Nephron progenitor cell (in vitro differentiated cells): ENCODE data around the gene MPHOSPH8.
"Not testable (repeated sequence)": the region's sequence is repeated elsewhere in the genome, so short reads cannot be mapped to it uniquely, and the experiment has no call there.

ENCODE experiments used
- DNase-seq: peaks from one replicate; pipeline ENCODE4 v3.0.0; 2021
- H3K27ac Mint-ChIP-seq: 2 replicates; pipeline ENCODE4 v1.8.0; 2021; ENCODE audit warnings: mild to moderate bottlenecking, moderate library complexity, mixed read lengths
- H3K27me3 Mint-ChIP-seq: 2 replicates; pipeline ENCODE4 v1.8.0; 2021; ENCODE audit warnings: mild to moderate bottlenecking, low read depth, mixed read lengths; ENCODE audit not compliant: poor library complexity
- H3K36me3 Mint-ChIP-seq: 2 replicates; pipeline ENCODE4 v1.8.0; 2021; ENCODE audit warnings: low read depth, mixed read lengths
- H3K4me1 Mint-ChIP-seq: 2 replicates; pipeline ENCODE4 v1.8.0; 2021; ENCODE audit warnings: mixed read lengths
- H3K4me3 Mint-ChIP-seq: 2 replicates; pipeline ENCODE4 v1.8.0; 2021; ENCODE audit warnings: mild to moderate bottlenecking, moderate library complexity, mixed read lengths
- H3K9me3 Mint-ChIP-seq: 2 replicates; pipeline ENCODE4 v1.8.0; 2021; ENCODE audit warnings: mild to moderate bottlenecking, moderate library complexity, mixed read lengths
- CTCF ChIP-seq: fragments of 200-600 bp; sonication (generic); IDR thresholded peaks from 2 replicates; pipeline ENCODE4 v1.5.0; 2021; ENCODE audit warnings: antibody characterized with exemption

MPHOSPH8 gene

DNA sequence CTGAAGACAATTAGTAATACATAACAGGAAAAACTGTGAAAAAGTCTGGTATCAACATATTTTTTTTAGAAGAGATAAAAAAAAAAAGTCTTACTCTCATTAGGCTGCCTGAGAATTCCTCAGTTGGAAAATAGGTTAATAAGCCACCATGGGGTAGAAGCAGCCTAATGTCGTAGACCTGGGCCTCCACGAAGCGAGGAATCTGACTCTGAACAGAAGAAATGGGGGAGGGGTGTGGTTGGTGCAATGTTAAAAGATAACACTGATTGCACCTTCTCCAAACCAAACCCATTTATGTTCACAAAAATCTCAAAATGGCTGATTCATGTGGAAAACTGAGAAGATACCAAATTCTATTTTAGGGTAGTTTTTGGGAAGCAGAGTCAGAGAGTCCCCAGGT lies 62.4 kb downstream of the MPHOSPH8 start:
- H3K4me3 Mint-ChIP-seq, result no peak overlapping the region
- no peaks in the 10 kb centered on the region for H3K27me3 Mint-ChIP-seq
- DNase-seq, result no peak
- peaks cover 19% of the 10 kb centered on the region for H3K4me1 Mint-ChIP-seq
- peaks cover 44% of the 10 kb centered on the region for H3K36me3 Mint-ChIP-seq
- peaks cover 4% of the 10 kb centered on the region for H3K9me3 Mint-ChIP-seq
- TF ChIP-seq CTCF, result no peak
- H3K27ac Mint-ChIP-seq, result no peak overlapping the region

DNA sequence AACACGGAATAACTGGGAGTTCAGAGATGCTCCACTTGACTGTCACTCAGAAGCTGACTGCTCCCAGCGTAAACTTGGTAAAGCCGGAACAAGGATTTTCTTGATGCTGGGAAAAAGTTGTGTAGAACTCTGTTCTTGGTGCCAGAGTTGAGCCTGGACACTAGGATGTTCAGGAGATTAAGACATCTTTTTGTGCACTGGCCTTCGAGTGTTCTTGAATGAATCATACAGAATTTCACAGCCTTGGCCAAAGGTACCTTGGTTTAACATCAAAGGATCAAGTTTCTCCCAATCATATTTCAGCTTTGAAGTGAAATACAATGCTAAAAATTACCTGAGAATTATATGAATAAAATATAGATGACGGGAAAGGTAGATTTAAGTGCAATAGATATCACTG lies 67.5 kb downstream of the MPHOSPH8 start:
- not testable (repeated sequence) for H3K27ac Mint-ChIP-seq, DNase-seq, H3K27me3 Mint-ChIP-seq, H3K4me3 Mint-ChIP-seq, H3K36me3 Mint-ChIP-seq, H3K9me3 Mint-ChIP-seq, H3K4me1 Mint-ChIP-seq

GRCh38 chr13:19701619-19702018 lies 68.2 kb downstream of the MPHOSPH8 start:
- not testable (repeated sequence) for H3K9me3 Mint-ChIP-seq, DNase-seq, H3K27ac Mint-ChIP-seq, H3K4me1 Mint-ChIP-seq, H3K36me3 Mint-ChIP-seq, H3K27me3 Mint-ChIP-seq, H3K4me3 Mint-ChIP-seq

GRCh38 chr13:19704256-19704655 lies 70.8 kb downstream of the MPHOSPH8 start:
- not testable (repeated sequence) for H3K27ac Mint-ChIP-seq, H3K4me3 Mint-ChIP-seq, H3K27me3 Mint-ChIP-seq, H3K9me3 Mint-ChIP-seq, DNase-seq, H3K4me1 Mint-ChIP-seq
- H3K36me3 Mint-ChIP-seq, result peaks cover 14% of the 10 kb centered on the region

- H3K27ac Mint-ChIP-seq, result peak overlapping the region; percentile 79
- H3K27me3 Mint-ChIP-seq, H3K9me3 Mint-ChIP-seq, DNase-seq, H3K4me3 Mint-ChIP-seq, H3K4me1 Mint-ChIP-seq: not testable (repeated sequence)
- peaks cover 14% of the 10 kb centered on the region for H3K36me3 Mint-ChIP-seq
These were observed 75.6 kb downstream of the MPHOSPH8 start for GRCh38 chr13:19709039-19709438.

DNA sequence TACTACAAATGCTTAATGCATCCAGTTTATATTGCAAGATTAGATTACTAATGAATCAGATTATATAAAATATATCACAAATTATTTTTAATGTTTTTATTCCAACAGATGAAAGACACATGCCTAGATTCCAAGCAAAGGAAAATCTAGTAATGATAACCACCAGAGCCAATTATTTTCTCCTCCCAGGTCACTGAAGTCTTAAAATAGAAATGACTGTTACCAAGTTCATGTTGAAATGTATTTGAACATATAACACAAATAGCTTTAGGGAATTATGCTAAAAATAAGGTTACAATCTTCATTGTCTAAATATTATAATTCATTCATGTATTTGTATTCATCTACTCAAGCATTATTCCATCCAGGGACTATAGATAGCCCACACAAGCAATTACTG lies 76.3 kb downstream of the MPHOSPH8 start:
- H3K27ac Mint-ChIP-seq, H3K4me3 Mint-ChIP-seq, DNase-seq, H3K27me3 Mint-ChIP-seq, H3K9me3 Mint-ChIP-seq, H3K4me1 Mint-ChIP-seq: not testable (repeated sequence)
- H3K36me3 Mint-ChIP-seq, result peaks cover 17% of the 10 kb centered on the region

- Mint-ChIP-seq H3K4me3 (no peak overlapping the region), H3K9me3 (no peaks in the 10 kb centered on the region), H3K27me3 (no peaks in the 10 kb centered on the region), H3K27ac (no peak overlapping the region), H3K4me1 (peaks cover 4% of the 10 kb centered on the region), H3K36me3 (peaks cover 23% of the 10 kb centered on the region)
- no peak for DNase-seq
- TF ChIP-seq CTCF, result no peak
These were observed 79.9 kb downstream of the MPHOSPH8 start for GRCh38 chr13:19713186-19713965.

DNA sequence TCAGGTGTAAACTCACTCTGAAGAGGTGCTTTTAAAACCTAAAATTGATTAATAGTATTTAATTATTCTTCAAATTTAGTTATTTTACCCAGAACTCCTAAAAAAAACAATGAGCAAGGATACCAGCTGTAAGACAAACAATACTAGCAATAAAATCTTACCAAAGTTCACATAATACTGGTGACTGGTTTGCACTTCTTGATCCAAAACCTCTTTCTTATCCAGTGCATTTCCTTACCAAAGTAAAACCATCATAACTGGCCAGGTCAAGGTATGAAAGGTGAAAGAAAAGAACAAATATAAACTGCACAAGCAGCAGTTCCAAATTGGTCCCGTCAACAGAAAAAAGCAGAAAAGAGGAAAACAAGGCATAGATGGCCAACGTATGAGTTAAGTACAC lies 86.6 kb downstream of the MPHOSPH8 start:
- no peak overlapping the region for H3K4me3 Mint-ChIP-seq
- no peaks in the 10 kb centered on the region for H3K9me3 Mint-ChIP-seq
- no peak for DNase-seq
- peak overlapping the region; percentile 11 for H3K27ac Mint-ChIP-seq
- no peaks in the 10 kb centered on the region for H3K27me3 Mint-ChIP-seq
- TF ChIP-seq CTCF, result no peak
- H3K36me3 Mint-ChIP-seq, result peaks cover 50% of the 10 kb centered on the region
- H3K4me1 Mint-ChIP-seq, result no peaks in the 10 kb centered on the region
